Stomach (tissue), 4 donors: Measurements from ENCODE around the gene DPF3.

Experiments
- CTCF ChIP-seq, 7 experiments: fragments of 450-650 bp in 4 of 7; fragments of 200-600 bp in 3 of 7; sonication (generic) in 3 of 7; IDR thresholded peaks; one replicate each; pipeline ENCODE4 v1.5.1; 2016 to 2019; ENCODE audit warnings: antibody characterized with exemption in 7 of 7, control low read depth in 2 of 7, mild to moderate bottlenecking in 1 of 7
- POLR2A ChIP-seq, 4 donors: fragments of 450-650 bp; IDR thresholded peaks; one replicate each; pipeline ENCODE4 v1.6.1; 2016; ENCODE audit warnings: antibody characterized with exemption in 4 of 4, control low read depth in 2 of 4, mild to moderate bottlenecking in 1 of 4, moderate library complexity in 1 of 4
- POLR2AphosphoS5 ChIP-seq, 3 donors: sonication (generic); formaldehyde crosslinking; IDR thresholded peaks; one replicate each; pipeline ENCODE4 v1.6.1; 2016; ENCODE audit warnings: antibody characterized with exemption in 3 of 3

- TF ChIP-seq CTCF (IDR thresholded peaks at IDR 0.05) = no peak
- no peak for TF ChIP-seq POLR2AphosphoS5 (IDR thresholded peaks at IDR 0.05)
- no peak for TF ChIP-seq POLR2A (IDR thresholded peaks at IDR 0.05)
Observed at GRCh38 chr14:72678356-72678755, 215.5 kb downstream of the DPF3 start.
